Sigmoid colon (tissue), 7 donors: Measurements from ENCODE around the gene BANK1. TPM values are rescaled to one million over a fixed set of nuclear protein-coding genes. Genes with fewer than 3 reads are reported as not detected.

Experiments
- DNase-seq: peaks from one replicate; pipeline ENCODE4 v3.0.0-alpha.2; 2019
- H3K27ac ChIP-seq, 4 donors: fragments of 200-600 bp; sonication (generic); one replicate each; pipeline ENCODE4 v1.5.1; 2016 to 2019; ENCODE audit warnings: mild to moderate bottlenecking in 1 of 4
- H3K27me3 ChIP-seq, 3 donors: fragments of 200-600 bp; sonication (generic); one replicate each; pipeline ENCODE4 v1.5.1; 2019; ENCODE audit warnings: mild to moderate bottlenecking in 1 of 3
- H3K36me3 ChIP-seq, 4 donors: fragments of 200-600 bp; sonication (generic); one replicate each; pipeline ENCODE4 v1.5.1; 2016 to 2019
- H3K4me1 ChIP-seq, 4 donors: fragments of 200-600 bp; sonication (generic); one replicate each; pipeline ENCODE4 v1.5.1; 2017 to 2019
- H3K4me3 ChIP-seq, 4 donors: fragments of 200-600 bp; sonication (generic); one replicate each; pipeline ENCODE4 v1.5.1; 2017 to 2019; ENCODE audit warnings: mild to moderate bottlenecking in 2 of 4, moderate library complexity in 1 of 4
- H3K9me3 ChIP-seq, 4 donors: fragments of 200-600 bp in 3 of 4; sonication (generic) in 3 of 4; one replicate each; pipeline versions ENCODE4 v1.5.1 to v1.6.1; 2013 to 2019
- CTCF ChIP-seq, 4 experiments: fragments of 450-650 bp in 3 of 4; fragments of 200-600 bp in 1 of 4; IDR thresholded peaks; one replicate each; pipeline ENCODE4 v1.5.1; 2016 to 2019; ENCODE audit warnings: antibody characterized with exemption in 4 of 4, mild to moderate bottlenecking in 3 of 4, moderate library complexity in 2 of 4
- EP300 ChIP-seq, 4 donors: sonication (generic); formaldehyde crosslinking; IDR thresholded peaks; one replicate each; pipeline ENCODE4 v1.6.1; 2017; ENCODE audit warnings: antibody characterized with exemption in 4 of 4
- POLR2A ChIP-seq, 2 donors: fragments of 450-650 bp; IDR thresholded peaks; one replicate each; pipeline ENCODE4 v1.6.1; 2016; ENCODE audit warnings: antibody characterized with exemption in 2 of 2, mild to moderate bottlenecking in 2 of 2, moderate library complexity in 2 of 2
- POLR2AphosphoS5 ChIP-seq, 4 donors: sonication (generic); formaldehyde crosslinking; IDR thresholded peaks; one replicate each; pipeline ENCODE4 v1.6.1; 2017; ENCODE audit warnings: antibody characterized with exemption in 4 of 4
- WGBS, 2 donors: extraction: QIAGEN DNeasy Blood & Tissue Kit; methylation state at CpG; one replicate each; pipeline ENCODE4 v1.1.7; 2013; 5-methylcytosine and 5-hydroxymethylcytosine counted together
- intact Hi-C: fragments of 100-400 bp; cut with DNase I; formaldehyde crosslinking; loops from one replicate; pipeline ENCODE4 v1.15.1; 2023
- polyA plus RNA-seq, 3 donors: library from polyadenylated mRNA; stranded (reverse); fragments of 200-250 nt; gene quantifications; one replicate each; pipeline ENCODE4 v1.2.3, GENCODE V29; 2013
- total RNA-seq, 4 donors: library from RNA; depleted of rRNA; stranded (reverse); fragments of >200 nt; gene quantifications; one replicate each; pipeline ENCODE4 v1.1.0, GENCODE V29; 2016
- donor health status: healthy with polysubstance abuse.
- donor health status: Bipolar disorder and iron deficiency.
- donor health status: healthy.

Gene BANK1
- total and polyA plus RNA-seq, 7 donors: 0.69 to 25.2 (median 1.2) TPM

GRCh38 chr4:102027961-102028360 is 237.4 kb downstream of the BANK1 start:
- no peak overlapping the region for H3K4me3 ChIP-seq
- intact Hi-C loops: no loop called here
- DNase-seq: no peak
- no peaks in the 10 kb centered on the region for H3K9me3 ChIP-seq
- no peak overlapping the region for H3K27ac ChIP-seq
- no peaks in the 10 kb centered on the region for H3K4me1 ChIP-seq
- TF ChIP-seq POLR2A (IDR thresholded peaks at IDR 0.05) (no peak), POLR2AphosphoS5 (IDR thresholded peaks at IDR 0.05) (no peak), EP300 (IDR thresholded peaks at IDR 0.05) (no peak), CTCF (IDR thresholded peaks at IDR 0.05) (no peak)
- H3K27me3 ChIP-seq: no peaks in the 10 kb centered on the region
- H3K36me3 ChIP-seq: no peaks in the 10 kb centered on the region
- WGBS, 2 donors: 94% methylated on average over 4 of the region's 4 CpGs

- intact Hi-C loops: no loop called here
- no peaks in the 10 kb centered on the region for H3K27me3 ChIP-seq
- TF ChIP-seq CTCF (IDR thresholded peaks at IDR 0.05) (no peak), EP300 (IDR thresholded peaks at IDR 0.05) (no peak), POLR2AphosphoS5 (IDR thresholded peaks at IDR 0.05) (no peak), POLR2A (IDR thresholded peaks at IDR 0.05) (no peak)
Measured at GRCh38 chr4:102031406-102031805, 240.9 kb downstream of the BANK1 start.

GRCh38 chr4:102036016-102036415 is 245.5 kb downstream of the BANK1 start:
- Histone ChIP-seq H3K9me3 (no peaks in the 10 kb centered on the region), H3K27ac (no peak overlapping the region), H3K36me3 (no peaks in the 10 kb centered on the region), H3K4me3 (no peak overlapping the region), H3K4me1 (peaks cover 0 to 10% (median 0%) of the 10 kb centered on the region in 4 donors), H3K27me3 (no peaks in the 10 kb centered on the region)
- DNase-seq: no peak
- TF ChIP-seq POLR2AphosphoS5 (IDR thresholded peaks at IDR 0.05): no peak
- TF ChIP-seq CTCF (IDR thresholded peaks at IDR 0.05): no peak
- TF ChIP-seq EP300 (IDR thresholded peaks at IDR 0.05): no peak
- TF ChIP-seq POLR2A (IDR thresholded peaks at IDR 0.05): no peak
- intact Hi-C loops: no loop called here
- 81 to 82% methylated on average over 1 of the region's 1 CpG for WGBS, 2 donors

More at GRCh38 chr4:102031406-102031805, 240.9 kb downstream of the BANK1 start:
- Histone ChIP-seq H3K36me3 (no peaks in the 10 kb centered on the region), H3K9me3 (no peaks in the 10 kb centered on the region), H3K4me1 (no peaks in the 10 kb centered on the region), H3K27ac (no peak overlapping the region), H3K4me3 (no peak overlapping the region)
- WGBS, 2 donors: 81 to 94% methylated on average over 2 of the region's 2 CpGs
- no peak for DNase-seq

- Histone ChIP-seq H3K4me1 (peaks cover 0 to 10% (median 0%) of the 10 kb centered on the region in 4 donors), H3K36me3 (no peaks in the 10 kb centered on the region), H3K9me3 (no peaks in the 10 kb centered on the region), H3K27ac (peak overlapping the region in 2 of 4 donors; percentile 1 to 2), H3K4me3 (no peak overlapping the region), H3K27me3 (no peaks in the 10 kb centered on the region)
- intact Hi-C loops: no loop called here
- DNase-seq: no peak
- TF ChIP-seq POLR2AphosphoS5 (IDR thresholded peaks at IDR 0.05) (no peak), POLR2A (IDR thresholded peaks at IDR 0.05) (no peak), CTCF (IDR thresholded peaks at IDR 0.05) (no peak), EP300 (IDR thresholded peaks at IDR 0.05) (no peak)
- 71 to 79% methylated on average over 5 of the region's 5 CpGs for WGBS, 2 donors
Measured at GRCh38 chr4:102036619-102037376, 246.3 kb downstream of the BANK1 start.
